Measurements from ENCODE around the gene MINDY4. TPM values are rescaled to one million over a fixed set of nuclear protein-coding genes. Genes with fewer than 3 reads are reported as not detected.

MINDY4 gene
- total and polyA plus RNA-seq, 4 experiments from 2014 or later: 0.23 to 1.5 (median 1.1) TPM

DNA sequence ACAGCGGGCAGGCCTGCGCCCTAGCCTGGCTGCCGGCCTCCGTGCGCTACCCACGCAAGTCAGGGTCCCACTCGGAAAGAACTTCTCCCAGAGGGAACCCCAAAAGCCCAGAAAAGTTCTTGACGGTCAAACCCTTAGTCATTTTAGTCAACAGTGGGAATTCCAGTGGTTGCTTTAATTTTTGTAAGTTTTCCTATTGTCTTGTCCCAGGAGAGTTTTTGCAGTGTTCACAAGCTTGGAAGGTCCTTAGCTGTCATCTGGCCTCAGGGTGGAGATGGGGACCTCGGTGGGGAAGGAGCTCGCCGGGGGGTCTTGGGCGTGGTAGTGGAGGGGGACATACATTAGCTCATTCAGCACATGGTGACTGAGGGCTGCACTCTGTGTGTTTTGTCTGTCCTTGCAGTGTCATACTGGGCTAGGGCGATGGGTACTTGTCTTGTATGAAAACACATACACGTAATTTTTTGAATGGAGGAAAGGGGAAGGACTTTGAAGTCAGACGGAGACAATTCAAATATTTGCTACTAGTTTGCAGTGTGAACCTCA is 736 bp downstream of the MINDY4 start:
- no peaks in the 10 kb centered on the region for H3K27me3 ChIP-seq (ENCODE audit: insufficient read depth, low read length)
- peaks cover 7 to 14% (median 9%) of the 10 kb centered on the region in 4 donors for H3K4me1 Mint-ChIP-seq
- H3K4me3 Mint-ChIP-seq: peak overlapping the region; percentile 80 to 98 (median 90)
- peaks cover 0 to 2% of the 10 kb centered on the region in 2 donors for H3K36me3 Mint-ChIP-seq
- no peak for DNase-seq
- H3K4me1 ChIP-seq (ENCODE audit: insufficient read depth, low read length): peaks cover 11% of the 10 kb centered on the region
- no peaks in the 10 kb centered on the region for H3K9me3 Mint-ChIP-seq
- H3K27ac Mint-ChIP-seq: peak overlapping the region in 6 of 7 donors; percentile 62 to 95 (median 88)
- H3K36me3 ChIP-seq (ENCODE audit: insufficient read depth, low read length): no peaks in the 10 kb centered on the region
- intact Hi-C loops (cut with micrococcal nuclease): no loop called here
- no peaks in the 10 kb centered on the region for H3K9me3 ChIP-seq (ENCODE audit: control insufficient read depth in 1 of 2, low read length in 2 of 2)
- H3K27me3 Mint-ChIP-seq: no peaks in the 10 kb centered on the region
- CTCF ChIA-PET (ENCODE audit: partially characterized antibody): no interaction called here
- POLR2A ChIA-PET (ENCODE audit: partially characterized antibody): interaction anchor here (0.9 to 1.5 kb wide), 3 partner anchors 33 to 178 kb away, joined by 4 to 5 read pairs (median 4); partner anchors contain the start of gene GARS1
- H3K4me3 ChIP-seq (ENCODE audit: low read length in 2 of 2): peak overlapping the region; percentile 66 to 76
- peak overlapping the region; percentile 55 for H3K27ac ChIP-seq (ENCODE audit: low read depth, low read length)

DNA sequence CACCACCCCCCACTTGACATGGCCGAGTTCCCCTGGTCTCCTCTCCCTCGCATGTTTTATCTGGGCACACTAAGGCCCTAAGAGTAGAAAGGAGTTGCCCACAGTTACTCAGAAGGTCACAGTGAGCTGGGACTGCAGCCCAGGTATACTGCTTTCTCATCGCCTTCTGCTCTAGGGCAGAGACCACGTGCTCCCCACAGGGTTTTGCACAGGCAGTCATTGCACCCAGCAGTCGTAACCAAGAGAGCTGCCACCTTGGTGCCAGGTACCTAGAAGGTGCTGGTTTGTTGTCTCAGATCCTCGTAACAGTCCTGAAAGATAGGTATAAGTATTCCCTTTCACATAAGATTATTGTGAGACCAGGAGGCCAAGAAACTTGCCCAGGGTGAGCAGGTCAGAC is 1.8 kb downstream of the MINDY4 start:
- H3K36me3 Mint-ChIP-seq: peaks cover 0 to 2% of the 10 kb centered on the region in 2 donors
- Histone ChIP-seq H3K4me3 (ENCODE audit: low read length in 2 of 2) (no peak overlapping the region), H3K9me3 (ENCODE audit: control insufficient read depth in 1 of 2, low read length in 2 of 2) (no peaks in the 10 kb centered on the region), H3K36me3 (ENCODE audit: insufficient read depth, low read length) (no peaks in the 10 kb centered on the region), H3K27ac (ENCODE audit: low read depth, low read length) (no peak overlapping the region), H3K27me3 (ENCODE audit: insufficient read depth, low read length) (no peaks in the 10 kb centered on the region), H3K4me1 (ENCODE audit: insufficient read depth, low read length) (peaks cover 11% of the 10 kb centered on the region)
- intact Hi-C loops (cut with micrococcal nuclease): no loop called here
- H3K9me3 Mint-ChIP-seq: no peaks in the 10 kb centered on the region
- H3K4me3 Mint-ChIP-seq: peak overlapping the region in 5 of 8 donors; percentile 23 to 51 (median 34)
- peaks cover 7 to 14% (median 9%) of the 10 kb centered on the region in 4 donors for H3K4me1 Mint-ChIP-seq
- POLR2A ChIA-PET (ENCODE audit: partially characterized antibody): interaction anchor here (1.5 kb wide), 2 partner anchors 34 to 46 kb away, joined by 3 to 4 read pairs; no protein-coding TSS in a partner anchor
- H3K27me3 Mint-ChIP-seq: no peaks in the 10 kb centered on the region
- DNase-seq: no peak
- no peak overlapping the region for H3K27ac Mint-ChIP-seq
- CTCF ChIA-PET (ENCODE audit: partially characterized antibody): no interaction called here

DNA sequence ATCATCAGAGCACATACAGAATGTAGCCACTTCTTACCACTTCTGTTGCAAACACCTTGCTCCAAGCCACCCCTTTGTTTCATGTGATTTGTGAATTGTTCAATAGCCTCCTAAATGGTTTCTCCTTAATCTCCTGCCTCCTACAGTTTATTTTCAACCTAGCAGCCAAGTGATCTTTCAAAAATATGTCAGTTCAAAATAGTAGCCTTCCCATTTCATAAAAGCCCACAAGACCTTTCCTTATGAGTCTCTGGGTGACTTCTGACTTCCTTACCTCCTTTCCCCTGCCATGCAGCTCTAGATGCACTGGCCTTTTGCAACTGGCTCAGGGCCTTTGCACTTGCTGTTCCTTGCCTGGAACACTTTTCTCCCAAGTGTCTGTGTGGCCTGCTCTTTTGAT is 4.8 kb downstream of the MINDY4 start:
- Histone ChIP-seq H3K36me3 (ENCODE audit: insufficient read depth, low read length) (no peaks in the 10 kb centered on the region), H3K9me3 (ENCODE audit: control insufficient read depth in 1 of 2, low read length in 2 of 2) (no peaks in the 10 kb centered on the region), H3K4me3 (ENCODE audit: low read length in 2 of 2) (no peak overlapping the region), H3K27ac (ENCODE audit: low read depth, low read length) (no peak overlapping the region), H3K27me3 (ENCODE audit: insufficient read depth, low read length) (no peaks in the 10 kb centered on the region), H3K4me1 (ENCODE audit: insufficient read depth, low read length) (peaks cover 7% of the 10 kb centered on the region)
- H3K27ac Mint-ChIP-seq: no peak overlapping the region
- no peaks in the 10 kb centered on the region for H3K9me3 Mint-ChIP-seq
- intact Hi-C loops (cut with micrococcal nuclease): no loop called here
- DNase-seq: no peak
- ChIA-PET POLR2A (ENCODE audit: partially characterized antibody) (no interaction called here), CTCF (ENCODE audit: partially characterized antibody) (interaction anchor here (1.2 to 1.8 kb wide), 2 partner anchors 35 to 49 kb away, joined by 3 read pairs; no protein-coding TSS in a partner anchor)
- no peaks in the 10 kb centered on the region for H3K27me3 Mint-ChIP-seq
- peaks cover 4 to 6% (median 5%) of the 10 kb centered on the region in 4 donors for H3K4me1 Mint-ChIP-seq
- no peak overlapping the region for H3K4me3 Mint-ChIP-seq
- H3K36me3 Mint-ChIP-seq: peaks cover 2 to 3% of the 10 kb centered on the region in 2 donors

DNA sequence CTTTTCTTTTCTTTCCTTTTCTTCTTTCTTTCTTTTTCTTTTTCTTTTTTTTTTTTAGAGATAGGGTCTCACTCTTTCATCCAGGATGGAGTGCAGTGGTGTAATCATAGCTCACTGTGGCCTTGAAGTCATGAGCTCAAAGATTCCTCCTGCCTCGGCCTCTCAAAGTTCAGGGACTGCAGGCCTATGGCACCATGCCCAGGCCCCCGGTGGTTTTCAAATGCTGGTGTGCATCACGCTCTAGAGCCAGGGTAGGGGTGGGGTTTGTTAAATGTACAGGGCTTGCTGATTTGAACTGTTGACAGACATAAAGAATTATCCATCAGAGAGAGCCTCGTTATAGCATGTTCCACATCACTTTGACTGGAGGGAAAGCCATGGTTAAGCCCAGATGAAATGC is 5.8 kb downstream of the MINDY4 start:
- H3K9me3 ChIP-seq (ENCODE audit: control insufficient read depth in 1 of 2, low read length in 2 of 2): no peaks in the 10 kb centered on the region
- H3K4me1 Mint-ChIP-seq: peaks cover 3 to 4% (median 3%) of the 10 kb centered on the region in 4 donors
- H3K9me3 Mint-ChIP-seq: no peaks in the 10 kb centered on the region
- no peak for DNase-seq
- H3K27ac ChIP-seq (ENCODE audit: low read depth, low read length): no peak overlapping the region
- no peaks in the 10 kb centered on the region for H3K27me3 ChIP-seq (ENCODE audit: insufficient read depth, low read length)
- ChIA-PET POLR2A (ENCODE audit: partially characterized antibody) (no interaction called here), CTCF (ENCODE audit: partially characterized antibody) (interaction anchor here (1.8 kb wide), 1 partner anchor 50 kb away, joined by 3 read pairs; no protein-coding TSS in a partner anchor)
- no peak overlapping the region for H3K4me3 Mint-ChIP-seq
- intact Hi-C loops (cut with micrococcal nuclease): no loop called here
- H3K4me1 ChIP-seq (ENCODE audit: insufficient read depth, low read length): peaks cover 4% of the 10 kb centered on the region
- H3K36me3 ChIP-seq (ENCODE audit: insufficient read depth, low read length): no peaks in the 10 kb centered on the region
- H3K27me3 Mint-ChIP-seq: no peaks in the 10 kb centered on the region
- H3K36me3 Mint-ChIP-seq: peaks cover 1 to 3% of the 10 kb centered on the region in 2 donors
- H3K4me3 ChIP-seq (ENCODE audit: low read length in 2 of 2): no peak overlapping the region
- H3K27ac Mint-ChIP-seq: no peak overlapping the region

DNA sequence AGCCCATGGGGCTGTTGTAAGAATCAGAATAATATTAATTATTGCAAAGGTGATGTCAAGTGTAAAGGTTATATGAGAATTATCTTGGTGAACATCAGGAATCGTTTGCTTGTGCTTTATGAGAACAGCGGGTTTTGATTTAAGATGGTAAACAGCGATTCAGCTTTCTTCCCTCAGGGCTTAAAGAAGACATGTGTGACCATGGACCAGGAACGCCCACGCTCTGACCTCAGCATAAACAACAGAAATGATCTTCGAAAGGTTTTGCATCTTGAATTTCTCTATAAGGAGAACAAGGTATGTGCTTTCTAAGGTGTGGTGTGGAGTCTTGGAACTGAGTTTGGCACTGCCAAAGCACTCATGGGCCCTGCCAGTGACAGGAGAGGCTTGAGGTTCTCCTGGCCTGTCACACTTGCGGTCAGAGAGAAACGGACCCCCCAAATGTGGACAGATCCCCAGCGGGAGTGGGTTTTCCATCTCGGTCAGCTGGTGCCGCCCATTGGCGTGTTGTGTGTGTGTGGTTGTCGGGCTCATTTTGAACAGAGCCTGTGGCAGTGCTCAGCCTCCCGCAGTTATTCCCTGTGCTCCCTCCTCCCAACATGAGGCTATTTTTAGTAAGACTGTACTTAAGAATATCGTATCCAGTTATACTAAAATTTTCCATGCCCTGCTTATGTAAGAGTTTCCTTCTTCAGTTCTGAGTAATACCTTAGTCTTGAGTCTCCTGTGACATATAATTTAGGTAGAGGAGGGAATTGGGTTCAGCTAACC is 7.2 kb downstream of the MINDY4 start:
- Mint-ChIP-seq H3K9me3 (no peaks in the 10 kb centered on the region), H3K36me3 (peaks cover 2 to 3% of the 10 kb centered on the region in 2 donors), H3K27ac (no peak overlapping the region), H3K4me1 (no peaks in the 10 kb centered on the region), H3K4me3 (no peak overlapping the region), H3K27me3 (no peaks in the 10 kb centered on the region)
- no peak for DNase-seq
- no peak overlapping the region for H3K4me3 ChIP-seq (ENCODE audit: low read length in 2 of 2)
- POLR2A ChIA-PET (ENCODE audit: partially characterized antibody): no interaction called here
- no peaks in the 10 kb centered on the region for H3K36me3 ChIP-seq (ENCODE audit: insufficient read depth, low read length)
- CTCF ChIA-PET (ENCODE audit: partially characterized antibody): interaction anchor here (1.0 kb wide), 1 partner anchor 39 kb away, joined by 5 read pairs; no protein-coding TSS in a partner anchor
- H3K9me3 ChIP-seq (ENCODE audit: control insufficient read depth in 1 of 2, low read length in 2 of 2): no peaks in the 10 kb centered on the region
- H3K27me3 ChIP-seq (ENCODE audit: insufficient read depth, low read length): no peaks in the 10 kb centered on the region
- H3K27ac ChIP-seq (ENCODE audit: low read depth, low read length): no peak overlapping the region
- intact Hi-C loops (cut with micrococcal nuclease): no loop called here
- H3K4me1 ChIP-seq (ENCODE audit: insufficient read depth, low read length): no peaks in the 10 kb centered on the region

DNA sequence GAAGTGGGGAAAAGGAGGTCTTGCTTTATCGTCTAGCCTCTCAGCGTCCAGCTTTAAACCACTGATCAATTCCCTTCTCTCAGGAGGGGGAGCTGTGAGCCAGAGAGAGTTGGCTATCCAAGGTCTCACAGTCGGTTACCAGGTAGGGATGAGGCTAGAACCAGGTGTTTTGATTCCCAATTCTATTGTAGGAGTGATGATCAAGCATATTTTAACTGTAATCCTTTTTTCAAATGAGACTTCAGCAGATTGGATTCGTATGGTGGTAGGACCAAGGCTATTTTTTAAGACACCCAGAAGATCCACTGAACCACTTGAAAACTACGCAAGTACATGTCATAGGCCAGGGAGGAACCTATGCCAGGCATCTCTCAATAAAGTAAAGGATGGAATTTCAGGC is 8.4 kb downstream of the MINDY4 start:
- Histone ChIP-seq H3K36me3 (ENCODE audit: insufficient read depth, low read length) (no peaks in the 10 kb centered on the region), H3K27ac (ENCODE audit: low read depth, low read length) (no peak overlapping the region), H3K27me3 (ENCODE audit: insufficient read depth, low read length) (no peaks in the 10 kb centered on the region), H3K4me1 (ENCODE audit: insufficient read depth, low read length) (no peaks in the 10 kb centered on the region), H3K9me3 (ENCODE audit: control insufficient read depth in 1 of 2, low read length in 2 of 2) (no peaks in the 10 kb centered on the region), H3K4me3 (ENCODE audit: low read length in 2 of 2) (no peak overlapping the region)
- Mint-ChIP-seq H3K4me1 (no peaks in the 10 kb centered on the region), H3K9me3 (no peaks in the 10 kb centered on the region), H3K27ac (no peak overlapping the region), H3K27me3 (no peaks in the 10 kb centered on the region), H3K4me3 (no peak overlapping the region), H3K36me3 (peaks cover 2 to 3% of the 10 kb centered on the region in 2 donors)
- ChIA-PET CTCF (ENCODE audit: partially characterized antibody) (no interaction called here), POLR2A (ENCODE audit: partially characterized antibody) (no interaction called here)
- intact Hi-C loops (cut with micrococcal nuclease): no loop called here
- DNase-seq: no peak

DNA sequence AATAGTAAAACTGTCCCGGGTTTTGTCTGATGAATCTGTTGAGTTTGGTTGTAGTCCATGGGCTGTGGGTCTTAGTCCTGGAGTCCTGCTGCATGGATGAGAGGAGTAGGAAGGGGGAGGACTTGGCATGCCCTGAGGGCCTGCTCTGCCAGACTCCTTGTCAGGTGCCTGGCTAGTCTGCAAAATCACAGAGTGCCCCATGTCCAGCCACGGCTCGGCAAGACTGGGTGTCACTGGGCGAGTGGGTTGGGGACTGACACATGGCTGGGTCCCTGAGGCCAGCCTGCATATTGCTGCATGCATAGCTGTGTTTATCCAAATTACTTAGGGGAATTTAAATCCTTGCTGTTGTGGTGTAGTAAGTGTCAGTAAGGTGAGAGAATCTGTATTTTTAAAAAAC is 9.7 kb downstream of the MINDY4 start:
- no peaks in the 10 kb centered on the region for H3K36me3 ChIP-seq (ENCODE audit: insufficient read depth, low read length)
- peaks cover 2 to 6% of the 10 kb centered on the region in 2 donors for H3K36me3 Mint-ChIP-seq
- H3K4me1 Mint-ChIP-seq: no peaks in the 10 kb centered on the region
- no peaks in the 10 kb centered on the region for H3K9me3 ChIP-seq (ENCODE audit: control insufficient read depth in 1 of 2, low read length in 2 of 2)
- POLR2A ChIA-PET (ENCODE audit: partially characterized antibody): no interaction called here
- H3K27ac ChIP-seq (ENCODE audit: low read depth, low read length): no peak overlapping the region
- H3K27me3 Mint-ChIP-seq: no peaks in the 10 kb centered on the region
- intact Hi-C loops (cut with micrococcal nuclease): no loop called here
- H3K4me3 ChIP-seq (ENCODE audit: low read length in 2 of 2): no peak overlapping the region
- H3K27me3 ChIP-seq (ENCODE audit: insufficient read depth, low read length): no peaks in the 10 kb centered on the region
- DNase-seq: no peak
- no peak overlapping the region for H3K4me3 Mint-ChIP-seq
- CTCF ChIA-PET (ENCODE audit: partially characterized antibody): no interaction called here
- no peak overlapping the region for H3K27ac Mint-ChIP-seq
- H3K9me3 Mint-ChIP-seq: no peaks in the 10 kb centered on the region
- no peaks in the 10 kb centered on the region for H3K4me1 ChIP-seq (ENCODE audit: insufficient read depth, low read length)
